Testis (tissue), 2 donors: Measurements from ENCODE around the gene PDE4B.

Source experiments
- POLR2A ChIP-seq: fragments of 450-650 bp; IDR thresholded peaks from one replicate; pipeline ENCODE4 v1.6.1; 2017; ENCODE audit warnings: antibody characterized with exemption, mild to moderate bottlenecking, moderate library complexity
- TF ChIP-seq, protein P1 (sequence below), 3 experiments: fragments of 450-650 bp in 2 of 3; fragments of 200-600 bp in 1 of 3; sonication (generic) in 1 of 3; IDR thresholded peaks; one replicate each; pipeline ENCODE4 v1.5.1; 2016 to 2019; ENCODE audit warnings: antibody characterized with exemption in 3 of 3, mild to moderate bottlenecking in 2 of 3, moderate library complexity in 1 of 3

DNA sequence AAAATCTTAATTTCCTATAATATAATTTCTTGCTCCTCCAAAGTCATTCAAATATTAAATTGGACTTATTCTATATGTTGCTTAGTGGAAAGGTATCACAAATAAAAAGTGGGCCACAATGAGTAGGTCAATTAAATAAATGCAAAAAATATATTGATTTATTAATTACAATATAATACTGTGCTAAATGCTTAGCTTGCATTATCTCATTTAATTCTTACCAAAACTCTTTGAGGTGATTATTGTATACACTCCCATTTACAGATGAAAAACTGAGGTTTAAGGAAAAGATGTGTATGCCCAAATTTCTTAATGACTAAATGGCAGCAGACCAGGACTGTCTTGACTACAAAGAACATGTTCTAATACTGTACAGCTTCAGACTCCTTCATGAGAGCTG is 415.9 kb downstream of the PDE4B start:
- no peak for TF ChIP-seq POLR2A
- TF ChIP-seq, protein P1, sequence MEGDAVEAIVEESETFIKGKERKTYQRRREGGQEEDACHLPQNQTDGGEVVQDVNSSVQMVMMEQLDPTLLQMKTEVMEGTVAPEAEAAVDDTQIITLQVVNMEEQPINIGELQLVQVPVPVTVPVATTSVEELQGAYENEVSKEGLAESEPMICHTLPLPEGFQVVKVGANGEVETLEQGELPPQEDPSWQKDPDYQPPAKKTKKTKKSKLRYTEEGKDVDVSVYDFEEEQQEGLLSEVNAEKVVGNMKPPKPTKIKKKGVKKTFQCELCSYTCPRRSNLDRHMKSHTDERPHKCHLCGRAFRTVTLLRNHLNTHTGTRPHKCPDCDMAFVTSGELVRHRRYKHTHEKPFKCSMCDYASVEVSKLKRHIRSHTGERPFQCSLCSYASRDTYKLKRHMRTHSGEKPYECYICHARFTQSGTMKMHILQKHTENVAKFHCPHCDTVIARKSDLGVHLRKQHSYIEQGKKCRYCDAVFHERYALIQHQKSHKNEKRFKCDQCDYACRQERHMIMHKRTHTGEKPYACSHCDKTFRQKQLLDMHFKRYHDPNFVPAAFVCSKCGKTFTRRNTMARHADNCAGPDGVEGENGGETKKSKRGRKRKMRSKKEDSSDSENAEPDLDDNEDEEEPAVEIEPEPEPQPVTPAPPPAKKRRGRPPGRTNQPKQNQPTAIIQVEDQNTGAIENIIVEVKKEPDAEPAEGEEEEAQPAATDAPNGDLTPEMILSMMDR (IDR thresholded peaks at IDR 0.05), result no peak
